HepG2 (cell line): Measurements from ENCODE around the gene POU2F2. TPM values are rescaled to one million over a fixed set of nuclear protein-coding genes. Genes with fewer than 3 reads are reported as not detected.

Experiments used
- ATAC-seq: fragments of 200-7000 bp; cut with Tn5 transposase; 3 replicates; pipeline ENCODE4 v1.9.1; 2020; ENCODE audit warnings: mild to moderate bottlenecking, moderate library complexity
- BruUV-seq: library from RNA; stranded (reverse); fragments of 400-500 nt; replicated peaks from 2 replicates; lab custom pipeline; 2021; lab: Mats Ljungman, UMichigan
- CTCF ChIA-PET: fragments of 300-600 bp; formaldehyde crosslinking; extraction: SDS; loops from one replicate; lab custom pipeline; 2021; ENCODE audit warnings: low total read pairs, inconsistent platforms, low intra/inter-chr PET ratio; lab: Yijun Ruan, JAX
- POLR2A ChIA-PET: fragments of 350-600 bp; sonication (Branson Sonifier 250); formaldehyde crosslinking; loops from one replicate; lab custom pipeline; 2020; ENCODE audit warnings: antibody characterized with exemption, inconsistent platforms; lab: Yijun Ruan, JAX
- DNase-seq: peaks from one replicate; pipeline ENCODE4 v3.0.0-alpha.2; 2015; ENCODE audit warnings: low spot score
- FAIRE-seq: peaks from 3 replicates; lab custom pipeline; 2011; peaks lifted over from hg19 to GRCh38; lab: Jason Lieb, UNC
- H2AFZ ChIP-seq: one replicate; pipeline ENCODE4 v1.6.1; 2011; ENCODE audit warnings: low read length, inconsistent platforms
- H3K27ac ChIP-seq: fragments of 300-600 bp; 3 replicates; pipeline ENCODE4 v1.8.0; 2011; ENCODE audit warnings: mixed run types, mild to moderate bottlenecking, mixed read lengths, low read length, inconsistent platforms; ENCODE audit not compliant: insufficient read depth; ENCODE audit errors: extremely low read length
- H3K27me3 ChIP-seq, 2 experiments: fragments of 200-600 bp in 1 of 2; 2 replicates in 1 of 2; 3 replicates in 1 of 2; pipeline versions ENCODE4 v1.6.0 to v1.8.0; 2011; ENCODE audit warnings: low read length in 2 of 2, mild to moderate bottlenecking in 2 of 2, moderate library complexity in 2 of 2, inconsistent platforms in 1 of 2; ENCODE audit not compliant: insufficient read depth in 2 of 2, control insufficient read depth in 1 of 2
- H3K36me3 ChIP-seq, 2 experiments: fragments of 200-600 bp in 1 of 2; replicated peaks in 1 of 2; 2 replicates in 1 of 2; 3 replicates in 1 of 2; pipeline versions ENCODE4 v1.5.1 to v1.8.0; 2011; ENCODE audit warnings: low read length in 2 of 2, inconsistent platforms in 1 of 2; ENCODE audit not compliant: insufficient read depth in 2 of 2, control insufficient read depth in 1 of 2
- H3K4me1 ChIP-seq: 2 replicates; pipeline ENCODE4 v1.5.1; 2012; ENCODE audit warnings: low read length, inconsistent platforms; ENCODE audit not compliant: insufficient read depth
- H3K4me2 ChIP-seq: 2 replicates; pipeline ENCODE4 v1.6.0; 2011; ENCODE audit warnings: low read depth, low read length, inconsistent platforms
- H3K4me3 ChIP-seq, 3 experiments: fragments of 200-600 bp in 1 of 3; sonication (generic), shearing (Covaris generic) in 1 of 3; replicated peaks in 1 of 3; 2 replicates each; pipeline ENCODE4 v1.5.1; 2011 to 2016; ENCODE audit warnings: low read length in 3 of 3, inconsistent platforms in 2 of 3, low read depth in 2 of 3, mild to moderate bottlenecking in 2 of 3, control low read depth in 1 of 3, mixed read lengths in 1 of 3; ENCODE audit not compliant: insufficient read depth in 1 of 3
- H3K79me2 ChIP-seq: one replicate; pipeline ENCODE4 v1.6.1; 2011; ENCODE audit warnings: low read length, inconsistent platforms; ENCODE audit not compliant: insufficient read depth
- H3K9ac ChIP-seq: 2 replicates; pipeline ENCODE4 v1.6.0; 2011; ENCODE audit warnings: mild to moderate bottlenecking, low read depth, low read length, inconsistent platforms; ENCODE audit not compliant: insufficient read depth
- H3K9me3 ChIP-seq: 2 replicates; pipeline ENCODE4 v1.5.1; 2012; ENCODE audit warnings: mild to moderate bottlenecking, low read length
- H4K20me1 ChIP-seq: 2 replicates; pipeline ENCODE4 v1.6.0; 2011; ENCODE audit warnings: inconsistent platforms, mild to moderate bottlenecking, low read length, moderate library complexity; ENCODE audit not compliant: insufficient read depth
- HNF1A ChIP-seq, 2 experiments: sonication (generic) in 1 of 2; formaldehyde crosslinking in 1 of 2; IDR thresholded peaks; 2 replicates each; pipeline versions ENCODE4 v1.4.0 to v1.6.1; 2016 to 2020; ENCODE audit warnings: borderline replicate concordance in 1 of 2, low read depth in 1 of 2, mild to moderate bottlenecking in 1 of 2, missing genetic modification reagents in 1 of 2
- ZSCAN20 ChIP-seq: sonication (generic); formaldehyde crosslinking; IDR thresholded peaks from 2 replicates; pipeline ENCODE4 v1.4.0; 2020; ENCODE audit warnings: missing genetic modification reagents, mild to moderate bottlenecking, borderline replicate concordance
- WGBS: methylation state at CpG from one replicate; pipeline ENCODE4 v1.1.6; 2017; ENCODE audit warnings: low lambda C conversion rate; 5-methylcytosine and 5-hydroxymethylcytosine counted together
- in situ Hi-C: cut with HindIII; loops from 2 replicates; pipeline ENCODE4 v1.10.0; 2017; ENCODE audit warnings: low pct_unique_long_range_greater_than_20kb; ENCODE audit not compliant: extremely low pct_ligation_motif_present
- intact Hi-C: fragments of 100-400 bp; cut with micrococcal nuclease; formaldehyde crosslinking; loops from one replicate; pipeline ENCODE4 v1.10.0; 2022; ENCODE audit not compliant: unreplicated experiment
- polyA plus RNA-seq, 8 experiments: library from polyadenylated mRNA; depleted of rRNA in 3 of 8; stranded (reverse) in 7 of 8; unstranded in 1 of 8; fragments of >200 nt; fragmentation: Illumina TruSeq in 4 of 8; extraction: Trizol in 4 of 8; gene quantifications; 2 replicates each; pipeline versions ENCODE4 v1.2.1 to v1.2.3, GENCODE V29; 2011 to 2016; ENCODE audit warnings: low read depth in 4 of 8, missing spikeins in 1 of 8, mixed read lengths in 1 of 8; ENCODE audit not compliant: insufficient read depth in 1 of 8
- total RNA-seq, 5 experiments: library from RNA; depleted of rRNA; stranded (reverse); fragments of >200 nt; fragmentation: Illumina TruSeq; extraction: Trizol; gene quantifications; 2 replicates each; pipeline ENCODE4 v1.2.3, GENCODE V29; 2016; ENCODE audit warnings: low read depth in 1 of 5

The POU2F2 gene
- total and polyA plus RNA-seq, 2 of the 13 experiments (the other 11 are each of a cell fraction or from before 2014, with no cell fraction given), result 0.09 to 0.17 TPM

DNA sequence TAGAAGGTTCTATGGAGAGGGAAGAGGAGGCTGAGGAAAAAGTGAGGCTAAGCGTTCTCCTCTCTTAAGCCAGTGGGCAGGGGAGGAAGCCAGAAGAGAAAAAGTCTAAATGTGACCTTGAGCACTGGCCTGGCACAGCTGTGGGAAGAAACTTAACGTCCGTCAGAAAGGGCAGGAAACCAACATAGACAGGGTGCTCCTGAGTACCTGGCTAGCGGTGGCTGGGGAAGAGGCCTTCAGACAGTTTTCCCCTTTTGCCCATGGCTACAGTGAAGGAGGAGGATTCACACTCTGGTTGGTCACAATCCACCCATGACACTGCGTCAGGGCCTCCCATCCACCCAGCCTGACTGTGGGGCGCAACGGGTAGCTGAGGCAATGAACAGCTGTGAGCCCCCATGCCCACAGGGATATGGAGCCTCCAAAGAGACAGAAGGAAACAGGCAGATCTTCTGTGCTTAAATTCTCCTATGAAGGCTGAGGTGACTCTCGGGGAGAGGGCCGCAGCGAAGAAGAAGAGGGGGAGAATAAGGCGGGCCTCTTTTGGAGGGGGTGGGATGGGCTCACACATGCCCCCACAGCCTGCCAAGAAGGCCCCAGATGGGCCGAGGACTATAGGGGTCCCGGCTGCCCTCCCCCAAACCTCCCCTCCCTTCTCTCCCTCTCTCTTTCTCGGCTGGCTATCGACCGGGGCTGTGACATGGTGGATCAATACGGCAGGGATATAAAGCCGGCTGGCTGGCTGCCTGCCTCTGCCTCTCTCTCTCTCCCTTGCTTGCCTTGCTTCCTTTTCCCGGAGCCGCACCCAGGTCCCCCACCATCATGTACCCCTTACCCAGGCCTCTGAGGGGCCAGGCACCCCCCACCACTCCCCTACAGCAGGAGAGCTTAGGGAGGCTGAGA lies 19.8 kb upstream of the POU2F2 start:
- Histone ChIP-seq H4K20me1 (no peaks in the 10 kb centered on the region), H3K36me3 (no peaks in the 10 kb centered on the region), H3K9ac (no peak overlapping the region), H3K27me3 (peaks cover 10 to 66% of the 10 kb centered on the region in 2 experiments; a peak in 4 of 5 replicates)
- TF ChIP-seq ZSCAN20 (CRISPR knock-in tag), result no peak
- TF ChIP-seq HNF1A (IDR thresholded peaks at IDR 0.05; ENCODE audit: low read depth), result no peak
- TF ChIP-seq HNF1A (CRISPR knock-in tag; IDR thresholded peaks at IDR 0.05; ENCODE audit: borderline replicate concordance), result no peak
- TF ChIP-seq, all 625 proteins: peak for 0
- no peak overlapping the region for H3K4me2 ChIP-seq
- no TSS peak for BruUV-seq
- WGBS, result 27% methylated on average over 18 of the region's 20 CpGs
- ChIA-PET CTCF (no interaction called here), POLR2A (no interaction called here)
- FAIRE-seq, result no peak
- no peaks in the 10 kb centered on the region for H3K79me2 ChIP-seq
- DNase-seq, result no peak
- ATAC-seq, result no peak
- no peaks in the 10 kb centered on the region for H3K4me1 ChIP-seq
- in situ Hi-C loops, result no loop called here
- H3K9me3 ChIP-seq, result no peaks in the 10 kb centered on the region
- no peak overlapping the region for H2AFZ ChIP-seq
- H3K27ac ChIP-seq, result no peak overlapping the region
- intact Hi-C loops, result no loop called here
- H3K4me3 ChIP-seq, result no peak overlapping the region
